Stimulated activated CD8-positive, alpha-beta memory T cell treated with anti-CD3 and anti-CD28 coated beads, Interleukin-4, amount 100 ng/mL, for 48 hours (primary cell): ENCODE measurements around the gene PPP1R12B.
"Not testable (repeated sequence)": the region's sequence is repeated elsewhere in the genome, so short reads cannot be mapped to it uniquely, and the experiment has no call there.

Experiments
- DNase-seq: peaks from one replicate; pipeline ENCODE4 v3.0.0-alpha.2; 2020

The PPP1R12B gene

GRCh38 chr1:202540014-202540413 is 191.5 kb downstream of the PPP1R12B start:
- DNase-seq = no peak

GRCh38 chr1:202540448-202540847 is 191.9 kb downstream of the PPP1R12B start:
- DNase-seq = no peak

- not testable (repeated sequence) for DNase-seq
Measured at GRCh38 chr1:202540858-202541257, 192.4 kb downstream of the PPP1R12B start.

- not testable (repeated sequence) for DNase-seq
Measured at GRCh38 chr1:202542415-202542814, 193.9 kb downstream of the PPP1R12B start.

GRCh38 chr1:202543537-202543936 is 195.0 kb downstream of the PPP1R12B start:
- DNase-seq = not testable (repeated sequence)

- DNase-seq = not testable (repeated sequence)
Measured at GRCh38 chr1:202544766-202545449, 196.4 kb downstream of the PPP1R12B start.

- not testable (repeated sequence) for DNase-seq
Measured at GRCh38 chr1:202545647-202546303, 197.3 kb downstream of the PPP1R12B start.

GRCh38 chr1:202546377-202546776 is 197.9 kb downstream of the PPP1R12B start:
- DNase-seq = not testable (repeated sequence)

- not testable (repeated sequence) for DNase-seq
Measured at GRCh38 chr1:202546796-202547195, 198.3 kb downstream of the PPP1R12B start.

GRCh38 chr1:202547215-202547614 is 198.7 kb downstream of the PPP1R12B start:
- DNase-seq = no peak

- DNase-seq = not testable (repeated sequence)
Measured at GRCh38 chr1:202550088-202550487, 201.6 kb downstream of the PPP1R12B start.

GRCh38 chr1:202551683-202552082 is 203.2 kb downstream of the PPP1R12B start:
- no peak for DNase-seq

GRCh38 chr1:202552615-202553014 is 204.1 kb downstream of the PPP1R12B start:
- not testable (repeated sequence) for DNase-seq

GRCh38 chr1:202553078-202553477 is 204.6 kb downstream of the PPP1R12B start:
- DNase-seq = not testable (repeated sequence)

- DNase-seq = no peak
Measured at GRCh38 chr1:202553560-202554038, 205.1 kb downstream of the PPP1R12B start.

GRCh38 chr1:202554619-202555018 is 206.1 kb downstream of the PPP1R12B start:
- not testable (repeated sequence) for DNase-seq

- DNase-seq = not testable (repeated sequence)
Measured at GRCh38 chr1:202556037-202556436, 207.5 kb downstream of the PPP1R12B start.

GRCh38 chr1:202557662-202558061 is 209.2 kb downstream of the PPP1R12B start:
- DNase-seq = not testable (repeated sequence)

GRCh38 chr1:202561240-202561639 is 212.7 kb downstream of the PPP1R12B start:
- DNase-seq = no peak

- DNase-seq = no peak
Measured at GRCh38 chr1:202561726-202562443, 213.4 kb downstream of the PPP1R12B start.

GRCh38 chr1:202562444-202563060 is 214.1 kb downstream of the PPP1R12B start:
- no peak for DNase-seq

- DNase-seq = no peak
Measured at GRCh38 chr1:202563818-202564217, 215.3 kb downstream of the PPP1R12B start.

- no peak for DNase-seq
Measured at GRCh38 chr1:202564958-202565495, 216.5 kb downstream of the PPP1R12B start.
